ENCODE measurements around the gene TRERF1. TPM values are rescaled to one million over a fixed set of nuclear protein-coding genes. Genes with fewer than 3 reads are reported as not detected.

TRERF1 gene
- polyA plus RNA-seq, 3 donors = 0.58 to 10.0 (median 2.0) TPM

- Histone ChIP-seq H3K27me3 (ENCODE audit: control insufficient read depth in 2 of 2, insufficient read depth in 2 of 2, low read length in 2 of 2) (no peaks in the 10 kb centered on the region), H3K4me1 (ENCODE audit: control insufficient read depth in 1 of 2, insufficient read depth in 2 of 2, low read length in 2 of 2) (no peaks in the 10 kb centered on the region), H3K4me2 (replicated peaks; ENCODE audit: extremely low read depth, low read length, poor library complexity, severe bottlenecking) (no peak overlapping the region), H3K27ac (ENCODE audit: low read depth in 1 of 2, low read length in 2 of 2) (no peak overlapping the region), H3K4me3 (replicated peaks in 1 of 3; ENCODE audit: low read depth in 2 of 3, low read length in 3 of 3) (no peak overlapping the region), H3K9ac (ENCODE audit: insufficient read depth, low read length, poor library complexity, severe bottlenecking) (no peak overlapping the region), H4K20me1 (ENCODE audit: insufficient read depth, low read length) (no peaks in the 10 kb centered on the region), H2AFZ (ENCODE audit: insufficient read depth, low read depth, low read length, poor library complexity, severe bottlenecking) (no peak overlapping the region), H3K9me3 (replicated peaks in 1 of 2; ENCODE audit: control insufficient read depth in 1 of 2, insufficient read depth in 1 of 2, low read length in 2 of 2) (no peaks in the 10 kb centered on the region), H3K36me3 (replicated peaks in 1 of 2; ENCODE audit: control insufficient read depth in 1 of 2, insufficient read depth in 2 of 2, low read length in 2 of 2) (no peaks in the 10 kb centered on the region), H3K79me2 (ENCODE audit: insufficient read depth, low read length) (no peaks in the 10 kb centered on the region)
- intact Hi-C loops (cut with micrococcal nuclease) = no loop called here
- DNase-seq = no peak
- 98% methylated on average over 5 of the region's 5 CpGs for WGBS (ENCODE audit: insufficient coverage)
- Mint-ChIP-seq H3K9me3 (no peaks in the 10 kb centered on the region), H3K4me1 (no peaks in the 10 kb centered on the region), H3K4me3 (no peak overlapping the region), H3K36me3 (peaks cover 0 to 1% of the 10 kb centered on the region in 2 donors), H3K27ac (no peak overlapping the region), H3K27me3 (ENCODE audit: low read depth in 3 of 3) (peaks cover 0 to 2% (median 1%) of the 10 kb centered on the region in 3 donors)
- TF ChIP-seq CTCF (IDR thresholded peaks at IDR 0.05) = no peak
Measured at GRCh38 chr6:42190554-42191183, 261.1 kb downstream of the TRERF1 start.

- no peaks in the 10 kb centered on the region for H3K27me3 ChIP-seq (ENCODE audit: control insufficient read depth in 2 of 2, insufficient read depth in 2 of 2, low read length in 2 of 2)
- no peak overlapping the region for H3K4me2 ChIP-seq (replicated peaks; ENCODE audit: extremely low read depth, low read length, poor library complexity, severe bottlenecking)
- no peak overlapping the region for H3K27ac ChIP-seq (ENCODE audit: low read depth in 1 of 2, low read length in 2 of 2)
- no peaks in the 10 kb centered on the region for H3K9me3 Mint-ChIP-seq
- no peak overlapping the region for H3K4me3 ChIP-seq (replicated peaks in 1 of 3; ENCODE audit: low read depth in 2 of 3, low read length in 3 of 3)
- H4K20me1 ChIP-seq (ENCODE audit: insufficient read depth, low read length) = no peaks in the 10 kb centered on the region
- H3K9ac ChIP-seq (ENCODE audit: insufficient read depth, low read length, poor library complexity, severe bottlenecking) = no peak overlapping the region
- no peaks in the 10 kb centered on the region for H3K79me2 ChIP-seq (ENCODE audit: insufficient read depth, low read length)
- DNase-seq = no peak
- intact Hi-C loops (cut with micrococcal nuclease) = no loop called here
- peaks cover 0 to 2% (median 2%) of the 10 kb centered on the region in 3 donors for H3K27me3 Mint-ChIP-seq (ENCODE audit: low read depth in 3 of 3)
- H3K27ac Mint-ChIP-seq = no peak overlapping the region
- H3K4me3 Mint-ChIP-seq = no peak overlapping the region
- H3K4me1 ChIP-seq (ENCODE audit: control insufficient read depth in 1 of 2, insufficient read depth in 2 of 2, low read length in 2 of 2) = no peaks in the 10 kb centered on the region
- H2AFZ ChIP-seq (ENCODE audit: insufficient read depth, low read depth, low read length, poor library complexity, severe bottlenecking) = no peak overlapping the region
- 98% methylated on average over 6 of the region's 6 CpGs for WGBS (ENCODE audit: insufficient coverage)
- H3K36me3 Mint-ChIP-seq = peaks cover 0 to 1% of the 10 kb centered on the region in 2 donors
- no peaks in the 10 kb centered on the region for H3K9me3 ChIP-seq (replicated peaks in 1 of 2; ENCODE audit: control insufficient read depth in 1 of 2, insufficient read depth in 1 of 2, low read length in 2 of 2)
- H3K36me3 ChIP-seq (replicated peaks in 1 of 2; ENCODE audit: control insufficient read depth in 1 of 2, insufficient read depth in 2 of 2, low read length in 2 of 2) = no peaks in the 10 kb centered on the region
- TF ChIP-seq CTCF (IDR thresholded peaks at IDR 0.05) = no peak
- H3K4me1 Mint-ChIP-seq = no peaks in the 10 kb centered on the region
Measured at GRCh38 chr6:42188406-42188805, 263.3 kb downstream of the TRERF1 start.
